GM18519 (cell line): ENCODE measurements around the gene BRIP1.
"Not testable (repeated sequence)": the region's sequence is repeated elsewhere in the genome, so short reads cannot be mapped to it uniquely, and the experiment has no call there.

Source experiments
- ATAC-seq: cut with Tn5 transposase; IDR thresholded peaks from one replicate; pipeline ENCODE4 v1.9.1; 2021; ENCODE audit warnings: mild to moderate bottlenecking, moderate library complexity; ENCODE audit not compliant: unreplicated experiment, low FRiP score

Gene BRIP1

DNA sequence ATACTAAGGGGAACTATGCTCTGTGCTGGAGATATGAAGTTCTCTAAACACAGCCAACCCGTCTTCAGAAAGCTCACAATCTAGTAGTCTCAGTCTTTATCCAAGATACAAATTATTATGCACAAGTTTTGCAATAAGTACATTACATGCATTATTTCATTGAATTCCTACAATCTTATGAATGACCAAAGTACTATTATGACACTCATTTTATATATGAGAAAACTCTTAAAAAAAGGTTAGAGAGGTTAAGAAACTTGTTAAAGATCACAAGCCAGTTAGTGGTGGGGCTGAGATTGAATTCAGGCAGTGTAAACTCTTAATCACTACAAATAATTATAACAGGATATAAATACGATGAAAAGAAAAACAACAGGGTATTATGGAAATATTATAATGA, 4.7 kb upstream of the BRIP1 start:
- ATAC-seq = no peak

GRCh38 chr17:61867033-61867432, 3.7 kb upstream of the BRIP1 start:
- no peak for ATAC-seq

DNA sequence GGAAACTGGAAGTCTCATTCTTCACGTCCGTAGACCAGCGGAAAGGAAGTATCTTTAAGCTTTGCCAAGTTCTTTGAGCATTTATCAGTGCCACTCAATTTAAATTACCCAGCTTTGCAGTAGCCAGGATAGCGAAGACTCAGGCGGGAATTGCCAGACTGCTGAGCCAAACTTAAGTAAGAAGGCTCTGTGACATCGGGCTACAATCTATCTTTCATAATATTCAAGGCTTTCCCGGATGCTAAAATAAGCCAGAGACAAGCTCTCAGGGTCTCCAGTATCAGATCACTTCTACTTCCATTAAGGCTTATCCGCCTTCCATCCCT, 436 bp upstream of the BRIP1 start:
- no peak for ATAC-seq

GRCh38 chr17:61862105-61862574, 1.2 kb downstream of the BRIP1 start:
- no peak for ATAC-seq

GRCh38 chr17:61860397-61860796, 2.9 kb downstream of the BRIP1 start:
- ATAC-seq = not testable (repeated sequence)

DNA sequence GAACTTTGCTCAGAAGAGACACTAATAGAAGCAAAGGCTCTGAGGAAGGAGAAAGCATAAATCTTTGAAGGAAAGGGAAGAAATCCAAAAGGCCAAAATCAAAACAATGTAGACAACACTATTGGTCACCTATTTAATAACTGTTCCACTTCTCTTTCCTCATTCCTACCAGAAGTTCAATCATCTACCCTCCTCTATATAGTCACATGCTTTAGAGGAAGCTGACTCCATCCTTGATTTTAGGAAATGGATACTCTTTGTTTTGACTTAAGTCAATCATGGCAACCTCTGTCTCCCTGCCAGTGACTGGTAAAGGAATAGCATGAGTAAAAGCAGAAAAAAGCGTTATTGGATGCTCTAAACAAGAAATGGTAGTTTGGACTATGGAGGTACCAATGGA, 7.3 kb downstream of the BRIP1 start:
- ATAC-seq = no peak

DNA sequence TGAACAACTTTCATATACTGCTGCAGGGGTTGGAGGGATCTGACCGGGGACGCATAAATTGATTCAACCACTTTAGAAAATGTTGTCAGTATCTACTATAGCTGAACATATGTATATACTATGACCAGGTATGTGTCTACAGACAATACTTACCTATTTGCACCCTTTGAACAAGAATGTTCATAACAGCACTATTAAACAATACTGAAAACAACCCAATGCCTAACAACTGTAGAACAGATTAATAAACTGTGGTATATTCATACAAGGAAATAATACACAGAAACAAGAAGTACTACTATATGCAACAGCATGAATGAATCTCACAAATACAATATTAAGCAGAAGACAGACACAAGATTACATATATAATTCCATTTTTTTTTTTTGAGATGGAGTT, 10.5 kb downstream of the BRIP1 start:
- ATAC-seq = no peak

- no peak for ATAC-seq
Observed at GRCh38 chr17:61849674-61850073, 13.7 kb downstream of the BRIP1 start.

DNA sequence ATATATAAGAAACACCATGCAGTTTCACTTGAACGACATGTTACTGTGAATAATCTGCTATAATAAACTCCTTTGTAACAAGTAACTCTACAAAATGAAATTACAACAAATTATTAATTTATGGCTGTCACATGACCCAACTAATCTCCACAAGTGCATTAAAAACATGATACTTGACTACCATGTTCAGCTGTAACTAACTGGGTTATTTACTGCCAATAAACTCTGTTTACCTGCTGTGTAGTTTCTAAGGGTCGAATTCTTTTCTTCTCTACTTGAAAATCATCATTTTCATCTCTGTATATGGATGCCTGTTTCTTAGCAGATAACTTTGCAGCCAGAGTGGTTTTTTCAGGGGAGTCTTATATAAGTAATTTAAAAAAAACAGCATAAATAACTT, 14.4 kb downstream of the BRIP1 start:
- no peak for ATAC-seq

DNA sequence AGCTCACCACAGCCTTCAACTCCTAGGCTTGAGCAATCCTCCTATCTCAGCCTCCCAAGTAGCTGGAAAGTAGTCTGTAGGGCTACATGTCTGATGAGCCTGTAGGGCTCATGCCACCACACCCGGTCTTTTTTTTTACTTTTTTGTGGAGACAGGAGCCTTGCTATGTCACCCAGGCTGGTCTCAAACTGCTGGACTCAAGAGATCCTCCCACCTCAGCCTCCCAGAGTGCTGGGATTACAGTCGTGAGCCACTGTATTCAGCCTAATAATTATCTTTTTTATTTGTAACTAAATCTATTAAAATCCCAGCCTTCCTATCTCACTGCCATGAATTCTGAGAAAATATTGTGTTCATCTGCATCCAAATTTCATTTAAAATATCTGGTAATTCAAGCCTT, 15.1 kb downstream of the BRIP1 start:
- no peak for ATAC-seq

DNA sequence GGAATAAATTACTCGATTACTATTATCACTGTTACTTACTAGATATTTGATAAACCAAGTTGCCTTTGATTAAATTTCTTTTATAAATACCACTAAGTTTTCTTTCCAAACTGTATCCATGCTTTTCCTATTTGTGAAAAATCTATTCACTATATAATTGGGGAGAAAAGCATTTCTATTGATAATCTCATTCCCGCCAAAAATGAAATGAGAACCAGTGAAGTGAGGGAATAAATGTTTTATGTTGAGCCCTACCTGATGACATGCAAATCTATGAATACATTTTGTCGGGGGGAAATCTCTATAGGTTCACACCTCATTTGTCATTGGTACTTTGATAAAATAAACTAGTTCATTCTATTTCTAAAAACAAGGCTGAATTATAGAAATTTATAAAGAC, 15.7 kb downstream of the BRIP1 start:
- ATAC-seq = no peak

GRCh38 chr17:61846761-61847375, 16.5 kb downstream of the BRIP1 start:
- no peak for ATAC-seq

GRCh38 chr17:61846088-61846487, 17.2 kb downstream of the BRIP1 start:
- no peak for ATAC-seq

DNA sequence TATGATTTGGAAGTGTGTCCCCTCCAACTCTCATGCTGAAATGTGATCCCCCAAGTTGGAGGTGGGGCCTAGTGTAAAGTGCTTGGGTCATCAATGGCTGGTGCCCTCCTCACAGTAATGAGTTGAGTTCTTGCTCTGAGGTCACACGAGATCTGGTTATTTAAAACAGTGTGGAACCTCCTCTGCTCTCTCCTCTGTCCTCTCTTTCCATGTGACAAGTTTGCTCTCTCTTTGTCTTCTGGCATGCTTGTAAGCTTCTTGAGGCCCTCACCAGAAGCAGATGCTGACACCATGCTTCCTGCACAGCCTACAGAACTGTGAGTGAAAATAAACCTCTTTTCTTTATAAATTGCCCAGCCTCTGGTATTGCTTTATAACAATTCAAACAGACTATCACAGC, 19.9 kb downstream of the BRIP1 start:
- no peak for ATAC-seq

DNA sequence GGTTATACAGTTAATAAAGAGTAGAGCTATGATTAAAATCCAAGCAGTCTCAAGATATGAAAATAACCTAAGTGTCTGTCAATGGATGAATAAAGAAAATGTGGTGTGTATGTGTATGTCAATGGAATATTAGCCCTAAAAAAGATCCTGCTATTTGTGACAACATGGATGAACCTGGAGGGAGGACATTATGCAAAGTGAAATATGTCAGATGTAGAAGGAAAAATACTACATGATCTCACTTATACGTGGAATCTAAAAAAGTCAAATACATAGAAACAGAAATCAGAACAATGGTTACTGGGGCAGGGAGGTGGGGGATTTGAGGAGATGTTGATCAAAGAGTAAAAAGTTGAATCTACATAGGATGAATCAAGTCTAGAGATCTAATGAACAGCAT, 20.4 kb downstream of the BRIP1 start:
- no peak for ATAC-seq

GRCh38 chr17:61839300-61839786, 24.0 kb downstream of the BRIP1 start:
- no peak for ATAC-seq

- ATAC-seq = no peak
Observed at GRCh38 chr17:61837175-61838051, 25.9 kb downstream of the BRIP1 start.

GRCh38 chr17:61836266-61837174, 26.8 kb downstream of the BRIP1 start:
- no peak for ATAC-seq

DNA sequence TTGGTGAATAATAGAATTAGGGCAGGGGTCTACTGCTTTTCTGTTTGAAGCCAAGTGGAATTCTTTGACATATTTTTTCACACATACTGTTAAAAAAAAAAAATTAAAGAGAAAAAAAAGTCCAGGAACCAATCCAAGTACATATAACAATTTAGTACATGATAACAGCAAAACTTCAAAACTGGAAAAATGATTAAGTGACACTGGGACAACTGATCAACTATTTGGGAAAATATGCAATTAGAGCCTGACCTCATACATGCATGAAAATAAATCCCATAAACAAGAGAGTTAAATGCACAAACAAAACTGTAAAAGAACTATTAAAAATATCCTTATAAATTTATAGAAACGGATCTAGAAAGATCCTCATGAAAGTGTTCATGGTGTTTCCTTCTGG, 27.7 kb downstream of the BRIP1 start:
- ATAC-seq = no peak

GRCh38 chr17:61834610-61835009, 28.7 kb downstream of the BRIP1 start:
- no peak for ATAC-seq
